Measurements from ENCODE around the gene CCSER2.
A peak's percentile ranks its signal among the peaks of the same experiment; 100 is the strongest.
"Not testable (repeated sequence)": the region's sequence is repeated elsewhere in the genome, so short reads cannot be mapped to it uniquely, and the experiment has no call there.

The CCSER2 gene

GRCh38 chr10:84525120-84525806 lies 196.9 kb downstream of the CCSER2 start:
- no peak for DNase-seq

GRCh38 chr10:84525807-84526182 lies 197.4 kb downstream of the CCSER2 start:
- not testable (repeated sequence) for DNase-seq

GRCh38 chr10:84527386-84527785 lies 199.0 kb downstream of the CCSER2 start:
- not testable (repeated sequence) for DNase-seq

- not testable (repeated sequence) for DNase-seq
Measured at GRCh38 chr10:84528526-84528925, 200.1 kb downstream of the CCSER2 start.

- no peak for DNase-seq
Measured at GRCh38 chr10:84530724-84531325, 202.4 kb downstream of the CCSER2 start.

- DNase-seq = no peak
Measured at GRCh38 chr10:84531396-84531795, 203.0 kb downstream of the CCSER2 start.

- no peak for DNase-seq
Measured at GRCh38 chr10:84534168-84534567, 205.8 kb downstream of the CCSER2 start.

GRCh38 chr10:84537447-84537931 lies 209.1 kb downstream of the CCSER2 start:
- DNase-seq = peak; percentile 10 to 18

- DNase-seq = no peak
Measured at GRCh38 chr10:84538036-84538435, 209.6 kb downstream of the CCSER2 start.

GRCh38 chr10:84539216-84539615 lies 210.8 kb downstream of the CCSER2 start:
- DNase-seq = no peak

- DNase-seq = no peak
Measured at GRCh38 chr10:84540022-84540616, 211.7 kb downstream of the CCSER2 start.

- DNase-seq = peak; percentile 57 to 63
Measured at GRCh38 chr10:84540617-84541288, 212.4 kb downstream of the CCSER2 start.

GRCh38 chr10:84541289-84541637 lies 212.9 kb downstream of the CCSER2 start:
- DNase-seq = no peak

GRCh38 chr10:84542522-84543490 lies 214.4 kb downstream of the CCSER2 start:
- no peak for DNase-seq

- DNase-seq = no peak
Measured at GRCh38 chr10:84543948-84544347, 215.6 kb downstream of the CCSER2 start.

GRCh38 chr10:84545651-84546050 lies 217.3 kb downstream of the CCSER2 start:
- DNase-seq = no peak

- DNase-seq = no peak
Measured at GRCh38 chr10:84546609-84547008, 218.2 kb downstream of the CCSER2 start.

- DNase-seq = no peak
Measured at GRCh38 chr10:84547616-84548015, 219.2 kb downstream of the CCSER2 start.

- DNase-seq = no peak
Measured at GRCh38 chr10:84548869-84549268, 220.5 kb downstream of the CCSER2 start.

- DNase-seq = no peak
Measured at GRCh38 chr10:84549368-84550165, 221.2 kb downstream of the CCSER2 start.

- no peak for DNase-seq
Measured at GRCh38 chr10:84550756-84551436, 222.5 kb downstream of the CCSER2 start.
